HG02970 (cell line): ENCODE results near the gene PTPN23.
"Not testable (repeated sequence)": the region's sequence is repeated elsewhere in the genome, so short reads cannot be mapped to it uniquely, and the experiment has no call there.

ENCODE experiments used
- ATAC-seq: cut with Tn5 transposase; IDR thresholded peaks from one replicate; pipeline ENCODE4 v1.9.1; 2021; ENCODE audit warnings: mild to moderate bottlenecking, moderate library complexity, moderate number of reproducible peaks; ENCODE audit not compliant: unreplicated experiment, low FRiP score

Gene PTPN23

DNA sequence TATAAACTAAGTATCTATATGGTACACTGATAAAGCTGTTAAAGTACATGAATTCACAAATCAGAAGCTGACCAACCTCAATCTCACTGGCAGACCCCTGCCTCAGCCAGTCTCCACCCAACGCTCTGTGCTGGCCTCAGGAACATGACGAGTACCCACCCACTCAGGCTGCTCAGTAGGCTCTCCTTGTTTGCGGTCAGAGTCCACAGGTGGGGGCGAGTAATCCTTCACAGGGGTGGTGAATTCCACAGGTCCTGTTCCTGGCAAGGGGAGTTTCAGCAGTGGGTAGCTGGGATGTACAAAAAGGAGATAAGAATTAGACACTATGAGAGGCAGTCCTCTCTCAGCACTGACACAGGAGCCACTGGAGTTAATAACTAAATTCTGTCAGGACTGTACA lies 54.0 kb downstream of the PTPN23 start:
- ATAC-seq = no peak

DNA sequence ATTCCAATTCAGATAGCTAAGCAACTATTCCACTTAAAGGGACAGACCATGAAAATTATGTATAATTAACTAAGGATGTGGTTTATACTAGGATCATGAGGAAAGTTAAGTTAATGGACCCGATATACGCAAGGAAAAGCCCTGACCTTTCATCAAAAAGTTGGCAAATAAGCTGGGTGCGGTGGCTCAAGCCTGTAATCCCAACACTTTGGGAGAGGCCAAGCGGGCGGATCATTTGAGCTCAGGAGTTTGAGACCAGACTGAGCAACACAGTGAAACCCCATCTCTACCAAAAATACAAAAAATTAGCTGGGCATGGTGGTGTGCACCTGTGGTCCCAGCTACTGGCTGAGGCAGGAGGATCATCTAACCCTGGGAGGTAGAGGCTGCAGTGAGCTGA lies 55.4 kb downstream of the PTPN23 start:
- no peak for ATAC-seq

- ATAC-seq = no peak
Measured at GRCh38 chr3:47440131-47440530, 59.3 kb downstream of the PTPN23 start.

DNA sequence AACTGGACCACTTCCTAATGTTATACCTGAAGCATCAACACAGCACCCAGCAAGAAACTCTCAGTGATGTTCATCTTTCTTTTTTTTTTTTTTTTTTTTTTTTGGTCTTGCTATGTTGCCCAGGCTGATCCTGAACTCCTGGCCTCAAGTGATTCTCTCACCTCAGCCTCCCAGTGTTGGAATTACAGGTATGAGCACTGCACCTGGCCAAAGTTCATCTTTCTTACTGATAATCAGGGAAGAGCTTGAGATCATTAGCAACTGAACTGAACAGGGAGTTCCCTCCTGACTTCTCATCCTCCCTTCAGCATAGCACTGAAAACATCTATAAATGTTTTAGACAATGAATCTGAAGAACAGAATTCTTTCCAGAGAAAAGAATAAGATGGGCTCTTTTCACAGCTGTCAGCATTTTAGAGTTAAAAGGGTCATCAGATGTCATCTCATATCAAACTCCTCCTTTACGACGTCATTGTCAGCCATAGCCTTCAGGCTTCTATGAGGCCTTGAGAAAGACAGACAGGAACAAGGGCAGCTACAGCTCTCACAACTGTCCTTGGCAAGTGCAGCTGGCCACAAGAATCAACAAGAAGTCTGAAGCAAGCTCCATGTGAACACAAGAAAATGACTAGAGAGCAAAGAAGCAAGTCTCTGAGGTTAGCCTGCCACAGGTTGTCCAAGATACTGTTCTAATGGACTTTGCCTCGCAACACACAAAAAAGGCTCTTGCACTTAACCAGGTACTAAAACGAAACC lies 61.2 kb downstream of the PTPN23 start:
- no peak for ATAC-seq

DNA sequence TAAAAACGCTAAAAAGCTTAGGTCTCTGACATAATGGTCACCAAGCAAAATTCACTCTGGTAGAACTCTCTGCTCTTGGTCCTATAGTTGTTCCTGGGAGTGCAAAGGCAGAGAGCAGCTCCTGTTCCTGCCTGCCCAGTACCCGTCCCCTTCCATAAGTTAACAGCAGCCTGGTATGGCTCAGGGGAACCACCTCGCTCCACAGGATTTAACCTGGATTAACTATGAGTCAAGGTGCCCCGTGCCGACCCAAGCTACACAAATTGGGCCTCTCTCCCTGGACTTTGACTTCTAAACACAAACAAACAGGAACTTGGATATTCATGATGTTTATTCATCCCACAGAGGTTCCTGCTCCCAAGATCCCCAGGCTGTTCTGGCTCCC lies 62.8 kb downstream of the PTPN23 start:
- ATAC-seq = no peak

GRCh38 chr3:47444103-47444502 lies 63.3 kb downstream of the PTPN23 start:
- no peak for ATAC-seq

DNA sequence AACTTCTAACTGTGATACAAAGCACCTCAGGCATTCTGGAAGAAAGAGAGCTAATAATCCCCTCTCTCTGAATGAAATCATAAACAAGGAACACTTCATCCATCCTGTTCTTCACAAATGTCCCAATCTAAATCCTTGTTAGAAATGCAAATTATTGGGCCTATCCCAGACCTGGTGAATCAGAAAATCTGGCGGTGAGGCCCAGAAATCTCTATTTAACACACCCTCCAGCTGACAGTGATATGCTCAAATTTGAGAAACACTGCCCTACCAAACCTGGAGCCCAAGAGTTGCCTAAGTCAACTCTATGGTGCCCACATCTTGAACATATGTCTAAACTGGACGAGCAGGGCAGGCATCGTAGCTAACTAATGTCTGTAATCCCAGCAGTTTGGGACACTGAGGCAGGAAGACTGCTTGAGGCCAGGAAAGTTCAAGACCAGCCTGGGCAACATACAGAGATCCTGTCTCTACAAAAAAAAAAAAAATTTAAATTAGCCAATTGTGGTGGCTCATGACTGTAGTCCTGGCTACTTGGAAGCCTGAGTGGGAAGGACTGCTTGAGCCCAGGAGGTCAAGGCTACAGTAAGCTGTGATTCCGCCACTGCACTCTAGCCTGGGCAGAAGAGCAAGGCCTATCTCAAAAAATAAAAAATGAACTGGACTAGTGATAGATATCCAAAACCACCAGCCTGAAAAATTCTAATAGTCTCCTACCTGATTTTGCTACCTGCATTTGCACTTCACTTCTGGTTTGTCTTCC lies 71.8 kb downstream of the PTPN23 start:
- no peak for ATAC-seq

DNA sequence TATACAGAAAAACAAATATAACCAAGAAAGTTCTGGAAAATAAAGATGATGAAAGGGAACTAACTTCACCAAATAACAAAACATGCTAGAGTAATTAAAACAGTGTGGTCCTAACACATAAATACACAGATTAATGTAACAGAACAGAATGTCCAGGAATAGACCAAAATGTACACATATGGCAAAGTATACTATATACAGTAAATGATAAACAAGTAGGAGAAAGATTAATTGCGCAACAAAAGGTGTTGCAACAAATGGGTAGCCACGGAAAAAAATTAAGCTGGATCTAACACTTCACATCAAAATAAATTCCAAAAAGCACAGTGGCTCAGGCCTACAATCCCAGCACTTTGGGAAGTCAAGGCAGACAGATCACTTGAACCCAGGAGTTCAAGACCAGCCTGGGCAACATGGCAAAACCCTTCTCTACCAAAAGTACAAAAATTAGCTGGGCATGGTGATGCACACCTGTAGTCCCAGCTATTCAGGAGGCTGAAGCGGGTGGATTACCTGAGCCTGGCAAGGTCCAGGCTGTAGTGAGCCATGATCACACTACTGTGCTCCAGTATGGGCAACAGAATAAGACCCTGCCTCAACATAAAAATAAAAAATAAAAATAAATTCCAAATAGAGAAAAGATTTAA lies 75.1 kb downstream of the PTPN23 start:
- ATAC-seq = no peak

- ATAC-seq = no peak
Measured at GRCh38 chr3:47456984-47457383, 76.2 kb downstream of the PTPN23 start.

DNA sequence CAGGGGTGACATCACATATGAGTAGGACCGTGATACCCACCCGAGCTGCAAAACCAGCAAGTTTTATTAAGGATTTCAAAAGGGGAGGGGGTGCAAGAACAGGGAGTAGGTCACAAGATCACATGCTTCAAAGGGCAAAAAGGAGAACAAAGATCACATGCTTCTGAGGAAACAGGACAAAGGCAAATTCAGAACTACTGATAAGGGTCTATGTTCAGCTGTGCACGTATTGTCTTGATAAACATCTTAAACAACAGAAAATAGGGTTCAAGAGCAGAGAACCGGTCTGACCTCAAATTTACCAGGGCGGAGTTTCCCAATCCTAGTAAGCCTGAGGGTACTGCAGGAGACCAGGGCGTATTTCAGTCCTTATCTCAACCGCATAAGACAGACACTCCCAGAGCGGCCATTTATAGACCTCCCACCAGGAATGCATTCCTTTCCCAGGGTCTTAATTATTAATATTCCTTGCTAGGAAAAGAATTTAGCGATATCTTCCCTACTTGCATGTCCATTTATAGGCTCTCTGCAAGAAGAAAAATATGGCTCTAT lies 78.8 kb downstream of the PTPN23 start:
- ATAC-seq = not testable (repeated sequence)
